ENCODE data around the gene SEC24D. TPM values are rescaled to one million over a fixed set of nuclear protein-coding genes. Genes with fewer than 3 reads are reported as not detected.

Gene SEC24D
- total and polyA plus RNA-seq, 2 donors (not counting 3 experiments of a cell fraction or from before 2014, with no cell fraction given): 81.5 to 127 TPM

GRCh38 chr4:118857760-118858159 is 21.8 kb upstream of the SEC24D start:
- no peak overlapping the region for H3K4me2 ChIP-seq (ENCODE audit: insufficient read depth, low read length)
- H3K4me3 ChIP-seq (replicated peaks in 1 of 3; ENCODE audit: insufficient read depth in 1 of 3, low read depth in 1 of 3, low read length in 3 of 3): no peak overlapping the region
- no peak for TF ChIP-seq GATA2 (IDR thresholded peaks at IDR 0.05; ENCODE audit: insufficient read depth, insufficient read length, low read depth, low read length)
- no peak for TF ChIP-seq EZH2 (IDR thresholded peaks at IDR 0.05; ENCODE audit: borderline replicate concordance, low read depth, low read length, severe bottlenecking)
- no peak for TF ChIP-seq MAX (IDR thresholded peaks at IDR 0.05; ENCODE audit: insufficient read depth, insufficient read length)
- no peak for TF ChIP-seq POLR2A (IDR thresholded peaks at IDR 0.05; ENCODE audit: low read depth, low read length)
- TF ChIP-seq FOS (IDR thresholded peaks at IDR 0.05; ENCODE audit: borderline replicate concordance, insufficient read depth, low read length): no peak
- no peak for TF ChIP-seq CTCF (IDR thresholded peaks at IDR 0.05; ENCODE audit: extremely low read depth in 1 of 2, insufficient read depth in 1 of 2, low read depth in 1 of 2, low read length in 2 of 2)
- TF ChIP-seq MYC (IDR thresholded peaks at IDR 0.05; ENCODE audit: low read depth, low read length): no peak
- H2AFZ ChIP-seq (ENCODE audit: low read depth, low read length): no peak overlapping the region
- H3K79me2 ChIP-seq (ENCODE audit: control insufficient read depth, insufficient read depth, low read length): no peaks in the 10 kb centered on the region
- FAIRE-seq: no peak
- dilution Hi-C loops (cut with MboI; ENCODE audit: extremely low pct_ligation_motif_present, low sequenced_read_pairs) (no loop called here), intact Hi-C loops (cut with micrococcal nuclease) (no loop called here)
- ChIA-PET CTCF (no interaction called here), POLR2A (no interaction called here)
- no peaks in the 10 kb centered on the region for H3K9me1 ChIP-seq (replicated peaks; ENCODE audit: control insufficient read depth, extremely low read depth, insufficient read depth, low read length)
- H3K4me1 ChIP-seq (ENCODE audit: control insufficient read depth, extremely low read depth, insufficient read depth, low read length): peaks cover 2% of the 10 kb centered on the region
- no peak for DNase-seq (ENCODE audit: low read depth, low spot score)
- no TSS peak for BruUV-seq (replicated peaks)
- no peaks in the 10 kb centered on the region for H4K20me1 ChIP-seq (replicated peaks; ENCODE audit: control insufficient read depth, extremely low read depth, insufficient read depth, low read length)
- H3K9ac ChIP-seq (replicated peaks; ENCODE audit: extremely low read depth, insufficient read depth, low read length): no peak overlapping the region
- no peaks in the 10 kb centered on the region for H3K36me3 ChIP-seq (ENCODE audit: control insufficient read depth in 2 of 2, extremely low read depth in 1 of 2, insufficient read depth in 2 of 2, low read length in 2 of 2)
- H3K27me3 ChIP-seq (ENCODE audit: control insufficient read depth in 2 of 2, insufficient read depth in 2 of 2, low read length in 2 of 2): no peaks in the 10 kb centered on the region
- H3K9me3 ChIP-seq (replicated peaks; ENCODE audit: control insufficient read depth, insufficient read depth, low read length): no peaks in the 10 kb centered on the region
- H3K27ac ChIP-seq (ENCODE audit: insufficient read depth, low read depth, low read length): no peak overlapping the region
